OCI-LY7 (cell line): ENCODE measurements around the gene TRAPPC12. TPM values are rescaled to one million over a fixed set of nuclear protein-coding genes. Genes with fewer than 3 reads are reported as not detected.

Experiments
- BruUV-seq: library from RNA; stranded (reverse); fragments of 400-500 nt; replicated peaks from 2 replicates; lab custom pipeline; 2021; lab: Mats Ljungman, UMichigan
- CTCF ChIA-PET: fragments of 300-600 bp; sonication (Branson Sonifier 250); formaldehyde crosslinking; loops from one replicate; lab custom pipeline; 2022; ENCODE audit warnings: antibody characterized with exemption; ENCODE audit not compliant: unreplicated experiment; lab: Charles Lee
- POLR2A ChIA-PET: fragments of 300-600 bp; sonication (Branson Sonifier 250); formaldehyde crosslinking; loops from one replicate; lab custom pipeline; 2022; ENCODE audit warnings: antibody characterized with exemption; lab: Charles Lee
- DNase-seq: peaks from one replicate; pipeline ENCODE4 v3.0.0-alpha.2; 2015; ENCODE audit warnings: low spot score
- H2AFZ ChIP-seq: fragments of 200-600 bp; sonication (generic), shearing (Covaris generic); 2 replicates; pipeline ENCODE4 v1.6.1; 2014; ENCODE audit warnings: mild to moderate bottlenecking, antibody characterized with exemption, low read length, moderate library complexity
- H3K27ac ChIP-seq: fragments of 200-600 bp; sonication (generic); 2 replicates; pipeline ENCODE4 v1.5.1; 2014; ENCODE audit warnings: mixed run types, low read depth, mild to moderate bottlenecking, moderate library complexity, low read length, inconsistent platforms; ENCODE audit not compliant: poor library complexity, severe bottlenecking
- H3K36me3 ChIP-seq: fragments of 200-600 bp; sonication (generic); 2 replicates; pipeline ENCODE4 v1.6.1; 2014; ENCODE audit warnings: mild to moderate bottlenecking, antibody characterized with exemption, low read length, moderate library complexity, mixed read lengths; ENCODE audit not compliant: insufficient read depth
- H3K4me1 ChIP-seq: fragments of 200-600 bp; sonication (generic); 2 replicates; pipeline ENCODE4 v1.5.1; 2014; ENCODE audit warnings: mild to moderate bottlenecking, low read length; ENCODE audit not compliant: insufficient read depth, poor library complexity, severe bottlenecking
- H3K4me2 ChIP-seq: fragments of 200-600 bp; sonication (generic); 2 replicates; pipeline ENCODE4 v1.6.1; 2014; ENCODE audit warnings: mild to moderate bottlenecking, low read length
- H3K4me3 ChIP-seq: fragments of 200-600 bp; sonication (generic); 2 replicates; pipeline ENCODE4 v1.5.1; 2014; ENCODE audit warnings: mild to moderate bottlenecking, low read depth, low read length; ENCODE audit not compliant: poor library complexity, severe bottlenecking
- H3K79me2 ChIP-seq: fragments of 200-600 bp; sonication (generic); 2 replicates; pipeline ENCODE4 v1.6.1; 2016; ENCODE audit warnings: low read depth, mild to moderate bottlenecking, low read length, moderate library complexity, mixed read lengths; ENCODE audit not compliant: insufficient read depth
- H3K9me2 ChIP-seq: fragments of 200-600 bp; sonication (generic); 2 replicates; pipeline ENCODE4 v1.6.1; 2016; ENCODE audit warnings: mild to moderate bottlenecking, low read length, mixed read lengths; ENCODE audit not compliant: insufficient read depth
- H3K9me3 ChIP-seq: fragments of 200-600 bp; sonication (generic); 2 replicates; pipeline ENCODE4 v1.6.1; 2014; ENCODE audit warnings: mild to moderate bottlenecking, mixed run types, low read length, mixed read lengths
- H4K20me1 ChIP-seq: fragments of 200-600 bp; sonication (generic); 2 replicates; pipeline ENCODE4 v1.6.1; 2014; ENCODE audit warnings: mild to moderate bottlenecking, antibody characterized with exemption, low read length, moderate library complexity, mixed read lengths; ENCODE audit not compliant: insufficient read depth
- EZH2phosphoT487 ChIP-seq: fragments of 200-600 bp; sonication (generic); IDR thresholded peaks from 2 replicates; pipeline ENCODE4 v1.6.1; 2018; ENCODE audit warnings: low read depth, borderline replicate concordance, mild to moderate bottlenecking, mixed run types, antibody characterized with exemption, low read length, moderate library complexity, mixed read lengths
- intact Hi-C: fragments of 100-400 bp; cut with micrococcal nuclease; formaldehyde crosslinking; loops from one replicate; pipeline ENCODE4 v1.10.0; 2022; ENCODE audit not compliant: unreplicated experiment
- total RNA-seq, 2 experiments: library from RNA; depleted of rRNA in 1 of 2; stranded (reverse); fragments of >200 nt in 1 of 2; shearing (Covaris generic) in 1 of 2; gene quantifications; 2 replicates each; pipeline ENCODE4 v1.2.3, GENCODE V29; 2014 to 2022
- TF ChIP-seq, protein P1 (sequence below): fragments of 200-600 bp; sonication (generic); conservative IDR thresholded peaks from 2 replicates; pipeline ENCODE4 v1.5.1; 2014; ENCODE audit warnings: mild to moderate bottlenecking, antibody characterized with exemption, low read length, moderate library complexity, mixed read lengths

The TRAPPC12 gene
- total RNA-seq, 2 experiments from 2014 or later = 85.2 to 91.6 TPM

GRCh38 chr2:3476321-3476984, 97.0 kb downstream of the TRAPPC12 start:
- no peaks in the 10 kb centered on the region for H3K9me3 ChIP-seq
- no peaks in the 10 kb centered on the region for H3K9me2 ChIP-seq
- no peak overlapping the region for H2AFZ ChIP-seq
- no peak for DNase-seq
- POLR2A ChIA-PET = interaction anchor here (1.4 kb wide), 1 partner anchor 174 kb away, joined by 4 read pairs; no protein-coding TSS in a partner anchor
- TF ChIP-seq, protein P1, sequence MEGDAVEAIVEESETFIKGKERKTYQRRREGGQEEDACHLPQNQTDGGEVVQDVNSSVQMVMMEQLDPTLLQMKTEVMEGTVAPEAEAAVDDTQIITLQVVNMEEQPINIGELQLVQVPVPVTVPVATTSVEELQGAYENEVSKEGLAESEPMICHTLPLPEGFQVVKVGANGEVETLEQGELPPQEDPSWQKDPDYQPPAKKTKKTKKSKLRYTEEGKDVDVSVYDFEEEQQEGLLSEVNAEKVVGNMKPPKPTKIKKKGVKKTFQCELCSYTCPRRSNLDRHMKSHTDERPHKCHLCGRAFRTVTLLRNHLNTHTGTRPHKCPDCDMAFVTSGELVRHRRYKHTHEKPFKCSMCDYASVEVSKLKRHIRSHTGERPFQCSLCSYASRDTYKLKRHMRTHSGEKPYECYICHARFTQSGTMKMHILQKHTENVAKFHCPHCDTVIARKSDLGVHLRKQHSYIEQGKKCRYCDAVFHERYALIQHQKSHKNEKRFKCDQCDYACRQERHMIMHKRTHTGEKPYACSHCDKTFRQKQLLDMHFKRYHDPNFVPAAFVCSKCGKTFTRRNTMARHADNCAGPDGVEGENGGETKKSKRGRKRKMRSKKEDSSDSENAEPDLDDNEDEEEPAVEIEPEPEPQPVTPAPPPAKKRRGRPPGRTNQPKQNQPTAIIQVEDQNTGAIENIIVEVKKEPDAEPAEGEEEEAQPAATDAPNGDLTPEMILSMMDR = no peak
- no peak for TF ChIP-seq EZH2phosphoT487
- no peak overlapping the region for H3K27ac ChIP-seq
- H3K4me3 ChIP-seq = no peak overlapping the region
- peaks cover 22% of the 10 kb centered on the region for H3K4me1 ChIP-seq
- no peaks in the 10 kb centered on the region for H4K20me1 ChIP-seq
- intact Hi-C loops = no loop called here
- BruUV-seq = no TSS peak
- no peaks in the 10 kb centered on the region for H3K79me2 ChIP-seq
- CTCF ChIA-PET = no interaction called here
- H3K4me2 ChIP-seq = no peak overlapping the region
- peaks cover 20% of the 10 kb centered on the region for H3K36me3 ChIP-seq

DNA sequence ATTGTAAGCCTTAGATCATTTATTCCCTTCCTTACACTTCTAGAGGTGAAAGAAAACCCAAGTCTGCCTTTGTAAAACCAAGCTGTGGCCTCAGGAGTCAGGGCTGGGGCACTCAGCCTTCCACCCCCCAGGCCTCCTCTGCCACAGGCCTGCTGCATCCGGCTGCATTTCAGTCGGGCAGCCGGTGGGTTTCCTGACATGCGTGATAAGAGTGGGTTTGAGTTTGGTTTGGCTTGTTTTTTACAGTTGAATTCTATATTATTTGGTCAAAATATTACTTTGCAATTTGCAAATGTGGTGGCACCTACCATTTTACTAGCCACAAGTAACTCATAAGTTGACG, 97.5 kb downstream of the TRAPPC12 start:
- CTCF ChIA-PET = no interaction called here

More for the DNA sequence above, 97.5 kb downstream of the TRAPPC12 start:
- Histone ChIP-seq H3K36me3 (peaks cover 20% of the 10 kb centered on the region), H3K9me3 (no peaks in the 10 kb centered on the region), H3K9me2 (no peaks in the 10 kb centered on the region), H4K20me1 (no peaks in the 10 kb centered on the region), H3K4me3 (no peak overlapping the region), H3K79me2 (no peaks in the 10 kb centered on the region), H3K4me1 (peaks cover 23% of the 10 kb centered on the region), H3K27ac (no peak overlapping the region), H3K4me2 (no peak overlapping the region), H2AFZ (no peak overlapping the region)
- no peak for DNase-seq
- intact Hi-C loops = no loop called here
- no TSS peak for BruUV-seq
- POLR2A ChIA-PET = interaction anchor here (1.4 kb wide), 1 partner anchor 174 kb away, joined by 4 read pairs; no protein-coding TSS in a partner anchor
- TF ChIP-seq EZH2phosphoT487 = no peak
- TF ChIP-seq, protein P1 = no peak
